BLaER1 treated with 17β-estradiol and CSF1 and Interleukin-3, amounts not matched to agents 10 nM and 100 nM (cell line): Measurements from ENCODE around the gene TCAF2.
"Not testable (repeated sequence)": the region's sequence is repeated elsewhere in the genome, so short reads cannot be mapped to it uniquely, and the experiment has no call there.

Experiments
- H3K27ac ChIP-seq, 11 experiments: shearing (Covaris generic); formaldehyde crosslinking; 2 replicates each; pipeline ENCODE4 v1.8.1; 2022
- H3K27me3 ChIP-seq, 11 experiments: shearing (Covaris generic); formaldehyde crosslinking; 2 replicates each; pipeline ENCODE4 v1.8.1; 2022
- H3K36me3 ChIP-seq, 11 experiments: shearing (Covaris generic); formaldehyde crosslinking; 2 replicates each; pipeline ENCODE4 v1.8.1; 2022
- H3K4me1 ChIP-seq, 10 experiments: shearing (Covaris generic); formaldehyde crosslinking; 2 replicates each; pipeline ENCODE4 v1.8.1; 2022
- H3K4me2 ChIP-seq, 11 experiments: shearing (Covaris generic); formaldehyde crosslinking; 2 replicates each; pipeline ENCODE4 v1.8.1; 2022
- H3K4me3 ChIP-seq, 10 experiments: shearing (Covaris generic); formaldehyde crosslinking; 2 replicates each; pipeline ENCODE4 v1.8.1; 2022
- H3K9ac ChIP-seq, 11 experiments: shearing (Covaris generic); formaldehyde crosslinking; 2 replicates each; pipeline ENCODE4 v1.8.1; 2022
- H3K9me3 ChIP-seq, 11 experiments: shearing (Covaris generic); formaldehyde crosslinking; replicated peaks in 1 of 11; 2 replicates each; pipeline ENCODE4 v1.8.1; 2022
- H4K20me1 ChIP-seq, 11 experiments: shearing (Covaris generic); formaldehyde crosslinking; 2 replicates each; pipeline ENCODE4 v1.8.1; 2022

The TCAF2 gene

DNA sequence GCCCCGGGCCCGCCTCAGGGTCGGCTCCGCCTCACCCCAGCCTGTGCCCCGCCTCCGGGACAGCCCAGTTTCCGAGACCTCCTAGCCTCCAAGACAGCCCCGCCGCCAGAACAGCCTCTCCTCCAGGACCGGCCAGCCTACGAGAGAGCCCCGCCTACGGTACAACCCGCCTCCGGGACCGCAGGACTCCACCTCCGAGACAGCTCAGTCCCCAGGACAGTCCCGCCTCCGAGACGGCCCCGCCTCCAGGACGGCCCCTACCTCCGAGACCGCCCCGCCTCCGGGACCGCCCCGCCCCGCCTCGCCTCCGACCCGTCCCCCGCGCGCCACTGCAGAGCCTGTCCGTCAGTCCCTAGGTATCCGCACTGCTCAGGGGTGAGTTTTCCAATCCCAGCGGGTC, at the start of gene TCAF2:
Gene TCAF2, plus strand, starts transcription at position 329 of the 400 bp plus-strand sequence.
- not testable (repeated sequence) for H3K36me3 ChIP-seq, H3K9ac ChIP-seq, H3K9me3 ChIP-seq, H3K27me3 ChIP-seq, H3K4me1 ChIP-seq, H4K20me1 ChIP-seq, H3K27ac ChIP-seq, H3K4me3 ChIP-seq, H3K4me2 ChIP-seq

DNA sequence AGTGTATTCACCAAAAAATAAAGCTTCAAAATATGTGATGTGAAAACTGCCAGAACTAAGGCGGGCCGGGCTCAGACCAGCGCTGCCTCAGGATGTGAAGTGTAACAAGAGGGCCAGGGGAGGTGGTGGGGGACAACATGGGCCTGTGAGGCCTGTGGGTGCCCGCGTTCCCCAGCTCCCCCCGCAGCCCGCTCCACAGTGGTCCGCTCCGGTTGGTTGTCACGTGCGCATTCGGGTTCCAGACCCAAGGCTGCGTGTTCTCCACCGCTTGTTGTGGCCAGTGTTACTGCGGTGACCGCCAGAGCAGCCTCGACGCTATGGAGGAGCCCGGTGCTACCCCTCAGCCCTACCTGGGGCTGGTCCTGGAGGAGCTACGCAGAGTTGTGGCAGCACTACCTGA, 49.3 kb upstream of the TCAF2 start, which contains the start of gene CTAGE15:
Gene CTAGE15, plus strand, starts transcription at position 301 of the 400 bp plus-strand sequence. Its CDS starts 17 bp downstream, at position 318.
- not testable (repeated sequence) for H4K20me1 ChIP-seq, H3K36me3 ChIP-seq, H3K4me3 ChIP-seq

DNA sequence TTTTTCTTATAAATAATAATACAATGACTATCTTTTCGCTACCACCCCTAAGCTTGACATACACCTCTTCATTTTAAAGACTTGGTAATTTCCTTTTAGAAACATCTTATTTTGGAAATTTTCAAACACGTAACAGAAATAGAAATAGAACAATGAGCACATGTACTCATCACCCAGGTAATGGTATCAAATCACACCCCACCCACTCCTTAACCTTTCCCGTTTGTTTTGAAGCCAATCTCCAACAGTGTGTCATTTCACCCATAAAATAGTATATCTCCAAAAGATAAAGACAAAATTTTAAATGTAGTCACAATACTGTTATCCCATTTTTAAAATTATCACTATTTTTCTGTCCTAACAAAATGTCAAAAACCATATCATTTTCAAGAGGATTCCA, 32.6 kb upstream of the TCAF2 start:
- not testable (repeated sequence) for H3K27me3 ChIP-seq, H3K36me3 ChIP-seq, H3K4me2 ChIP-seq, H3K9me3 ChIP-seq, H3K4me1 ChIP-seq, H3K9ac ChIP-seq, H3K4me3 ChIP-seq, H4K20me1 ChIP-seq, H3K27ac ChIP-seq

More for the DNA sequence above, 49.3 kb upstream of the TCAF2 start, which contains the start of gene CTAGE15:
- not testable (repeated sequence) for H3K9me3 ChIP-seq, H3K27me3 ChIP-seq, H3K9ac ChIP-seq, H3K27ac ChIP-seq, H3K4me2 ChIP-seq, H3K4me1 ChIP-seq

DNA sequence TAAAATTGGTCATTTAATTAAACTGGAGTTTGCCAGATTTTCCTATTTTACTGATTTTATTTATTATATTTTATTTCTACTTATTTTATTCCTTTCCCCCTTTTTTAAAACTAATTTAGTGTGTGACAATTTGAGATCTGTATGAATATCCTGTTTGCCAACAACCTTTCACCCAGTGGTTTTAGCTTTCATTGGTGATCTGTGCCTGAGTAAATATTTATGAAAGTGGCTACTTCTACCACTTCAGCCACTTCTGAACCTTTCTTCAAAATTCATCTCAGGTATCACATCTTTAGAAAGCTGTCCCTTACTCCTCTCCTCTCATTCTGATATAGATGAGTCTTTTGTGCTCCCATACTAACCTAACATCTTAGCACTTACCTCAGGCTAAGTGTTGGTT, 30.9 kb upstream of the TCAF2 start:
- not testable (repeated sequence) for H3K27ac ChIP-seq, H3K27me3 ChIP-seq

DNA sequence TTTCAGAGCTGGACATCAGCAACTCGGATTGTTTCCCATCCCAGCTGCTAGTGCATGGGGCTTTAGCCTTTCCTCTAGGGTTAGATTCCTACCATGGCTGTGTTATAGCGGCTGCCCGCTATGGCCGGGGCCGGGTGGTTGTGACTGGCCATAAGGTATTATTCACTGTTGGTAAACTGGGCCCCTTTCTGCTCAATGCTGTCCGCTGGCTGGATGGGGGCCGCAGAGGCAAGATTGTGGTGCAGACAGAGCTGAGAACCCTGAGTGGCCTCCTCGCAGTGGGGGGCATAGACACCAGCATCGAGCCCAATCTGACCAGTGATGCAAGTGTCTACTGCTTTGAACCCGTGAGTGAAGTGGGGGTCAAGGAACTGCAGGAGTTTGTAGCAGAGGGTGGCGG, 22.7 kb upstream of the TCAF2 start:
- H4K20me1 ChIP-seq, H3K27me3 ChIP-seq, H3K4me3 ChIP-seq, H3K4me2 ChIP-seq, H3K36me3 ChIP-seq, H3K9ac ChIP-seq, H3K4me1 ChIP-seq, H3K27ac ChIP-seq, H3K9me3 ChIP-seq: not testable (repeated sequence)

More for the DNA sequence above, 30.9 kb upstream of the TCAF2 start:
- not testable (repeated sequence) for H3K9ac ChIP-seq, H3K9me3 ChIP-seq, H3K4me2 ChIP-seq, H3K4me1 ChIP-seq, H3K36me3 ChIP-seq, H3K4me3 ChIP-seq, H4K20me1 ChIP-seq

DNA sequence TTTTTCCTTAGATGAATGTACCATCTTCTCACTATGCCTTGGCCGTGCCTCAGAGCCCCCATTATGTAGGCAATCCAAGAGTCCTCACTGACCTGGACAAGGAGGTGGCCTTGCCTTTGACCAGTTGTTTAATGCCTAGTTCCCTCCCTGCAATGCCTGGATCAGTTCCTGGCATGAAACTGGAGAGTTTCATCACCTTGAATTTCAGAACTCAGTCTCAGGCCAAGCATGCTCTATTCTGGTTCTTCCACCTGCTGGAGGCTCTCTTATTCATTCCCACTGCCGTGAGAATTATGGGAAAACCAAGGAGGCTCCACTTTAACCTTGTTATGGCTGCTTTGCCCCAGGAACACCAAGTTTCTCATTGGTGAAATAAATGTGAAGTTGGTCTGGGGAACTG, 17.2 kb upstream of the TCAF2 start:
- H3K9ac ChIP-seq, H3K27me3 ChIP-seq, H3K4me3 ChIP-seq, H3K27ac ChIP-seq, H3K4me2 ChIP-seq, H3K36me3 ChIP-seq, H3K9me3 ChIP-seq, H3K4me1 ChIP-seq, H4K20me1 ChIP-seq: not testable (repeated sequence)

DNA sequence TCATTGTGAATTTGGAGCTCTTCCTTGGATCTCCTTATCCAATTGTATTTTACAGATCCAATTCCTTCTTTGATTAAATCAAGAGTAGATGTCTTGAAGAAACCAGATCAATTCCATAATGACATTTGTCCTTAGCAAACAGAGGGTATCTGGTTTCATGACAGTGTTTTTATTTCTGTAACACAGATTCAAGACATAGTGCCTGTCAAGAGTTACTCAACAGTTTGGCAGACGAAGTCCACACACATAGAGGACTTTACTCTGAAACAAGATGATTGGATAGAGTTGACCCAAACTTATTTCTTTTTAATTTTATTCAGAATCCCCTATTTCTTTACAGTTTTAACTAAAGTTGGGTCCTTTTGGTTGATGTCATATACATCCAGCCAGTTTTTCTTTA, 14.7 kb upstream of the TCAF2 start:
- H3K9me3 ChIP-seq, H4K20me1 ChIP-seq, H3K4me2 ChIP-seq, H3K36me3 ChIP-seq, H3K9ac ChIP-seq, H3K4me3 ChIP-seq, H3K27ac ChIP-seq, H3K4me1 ChIP-seq, H3K27me3 ChIP-seq: not testable (repeated sequence)

DNA sequence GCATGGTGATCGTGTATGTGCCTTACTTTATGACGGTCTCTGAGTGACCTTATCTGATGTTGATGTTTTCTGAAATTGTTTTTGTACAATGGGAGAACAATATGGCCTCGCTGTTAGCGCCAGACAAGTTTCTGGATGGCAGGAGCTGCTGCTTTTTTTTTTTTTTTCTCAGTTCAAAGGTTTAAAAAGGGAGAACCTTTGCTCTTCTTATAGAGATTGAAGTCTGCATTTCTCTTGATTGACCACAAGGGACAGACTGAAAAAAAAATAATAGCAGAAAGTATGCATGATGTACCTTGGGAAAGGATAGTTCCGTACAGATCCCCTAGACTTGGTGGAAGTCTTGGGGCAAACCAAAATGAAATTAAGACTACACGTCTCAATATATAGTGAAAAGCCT, 5.2 kb upstream of the TCAF2 start:
- not testable (repeated sequence) for H3K4me1 ChIP-seq, H3K36me3 ChIP-seq

DNA sequence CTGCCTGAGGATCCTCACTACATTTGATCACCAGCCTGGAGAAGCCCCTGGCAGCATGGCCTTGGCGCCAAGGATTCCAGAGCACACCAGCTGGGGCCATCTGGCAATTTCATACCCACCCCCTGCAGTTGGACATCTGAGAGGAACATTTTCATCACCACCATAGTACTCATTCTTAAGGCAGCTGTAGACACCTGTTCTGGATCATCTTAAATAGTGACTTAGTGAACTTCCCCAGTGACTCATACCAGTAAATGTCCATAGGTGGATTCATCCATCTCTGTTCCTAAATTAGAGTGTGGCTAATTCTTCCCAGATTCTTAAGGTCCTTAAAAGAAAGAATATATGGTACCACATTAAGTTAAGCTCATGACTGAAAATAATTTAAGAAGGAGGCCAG, 3.6 kb upstream of the TCAF2 start:
- not testable (repeated sequence) for H3K36me3 ChIP-seq, H3K4me2 ChIP-seq, H3K4me3 ChIP-seq, H3K27ac ChIP-seq, H3K9ac ChIP-seq, H3K9me3 ChIP-seq, H3K27me3 ChIP-seq, H4K20me1 ChIP-seq, H3K4me1 ChIP-seq

More for the DNA sequence above, 5.2 kb upstream of the TCAF2 start:
- H3K27me3 ChIP-seq, H3K9ac ChIP-seq, H4K20me1 ChIP-seq, H3K9me3 ChIP-seq, H3K4me2 ChIP-seq, H3K4me3 ChIP-seq, H3K27ac ChIP-seq: not testable (repeated sequence)

DNA sequence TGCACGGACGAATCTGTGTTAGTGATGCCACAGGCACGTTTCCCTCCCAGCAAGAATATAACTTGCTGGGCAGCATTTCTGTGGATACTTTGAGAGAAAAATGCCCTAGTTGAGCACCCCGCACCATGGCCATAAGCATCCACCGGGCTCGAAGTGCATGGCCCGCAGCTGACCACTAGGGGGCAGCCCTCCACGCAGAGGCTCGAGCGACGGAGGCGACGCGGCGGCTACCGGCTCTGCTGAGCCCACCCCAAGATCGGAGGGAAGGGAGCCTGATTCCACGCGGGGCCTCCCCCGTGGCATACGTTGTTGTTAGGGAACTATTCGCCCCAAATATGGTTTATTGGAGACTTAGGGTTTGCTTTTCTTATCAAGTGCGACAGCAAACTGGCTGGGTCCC, 716 bp upstream of the TCAF2 start:
- H3K9me3 ChIP-seq, H3K4me1 ChIP-seq, H4K20me1 ChIP-seq, H3K4me3 ChIP-seq, H3K27me3 ChIP-seq, H3K4me2 ChIP-seq, H3K9ac ChIP-seq, H3K27ac ChIP-seq, H3K36me3 ChIP-seq: not testable (repeated sequence)

DNA sequence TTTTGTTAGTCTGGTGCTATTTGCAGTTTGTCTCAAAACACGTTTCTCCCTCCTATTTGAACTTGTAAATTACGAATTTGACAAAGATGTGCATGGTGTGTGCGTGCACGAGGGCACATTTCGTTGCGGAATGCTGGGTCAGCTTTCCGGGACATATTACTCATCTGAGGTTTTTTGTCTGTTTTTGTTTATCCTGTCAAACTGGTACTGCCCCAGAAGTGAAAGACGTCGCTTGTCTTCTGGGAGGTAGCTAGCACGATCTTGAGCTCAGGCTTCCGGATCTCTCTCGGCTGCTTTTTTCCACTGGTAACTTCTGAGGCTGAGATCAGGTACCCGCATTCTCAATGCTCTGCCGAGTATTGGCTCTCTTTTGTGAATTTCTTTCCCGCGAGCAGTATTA, 401 bp downstream of the TCAF2 start:
- not testable (repeated sequence) for H3K4me2 ChIP-seq, H3K27ac ChIP-seq, H3K4me3 ChIP-seq

DNA sequence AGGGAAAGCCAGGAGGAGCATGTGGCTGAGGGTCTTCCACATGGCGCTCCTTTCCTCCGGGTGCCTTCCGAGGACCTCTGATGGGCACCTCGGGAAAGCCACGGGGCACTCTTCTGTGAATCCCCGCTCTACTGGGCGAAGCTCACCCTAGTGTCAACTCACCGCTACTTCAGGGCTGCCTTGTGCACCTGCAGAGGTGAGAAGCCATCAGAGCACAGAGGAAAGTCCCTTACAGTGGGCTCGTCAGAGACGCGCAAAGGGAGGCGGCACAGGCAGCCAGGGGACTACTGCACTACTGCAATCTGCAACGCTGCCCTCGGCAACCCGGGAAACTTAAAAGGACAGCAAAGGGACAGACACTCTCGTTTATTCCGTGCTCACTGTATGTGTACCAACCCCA, 1.4 kb downstream of the TCAF2 start:
- H3K36me3 ChIP-seq, H4K20me1 ChIP-seq, H3K27ac ChIP-seq, H3K4me3 ChIP-seq, H3K9me3 ChIP-seq, H3K4me1 ChIP-seq, H3K9ac ChIP-seq, H3K27me3 ChIP-seq, H3K4me2 ChIP-seq: not testable (repeated sequence)

More for the DNA sequence above, 401 bp downstream of the TCAF2 start:
- H3K4me1 ChIP-seq, H3K9ac ChIP-seq, H3K36me3 ChIP-seq, H4K20me1 ChIP-seq, H3K27me3 ChIP-seq, H3K9me3 ChIP-seq: not testable (repeated sequence)

DNA sequence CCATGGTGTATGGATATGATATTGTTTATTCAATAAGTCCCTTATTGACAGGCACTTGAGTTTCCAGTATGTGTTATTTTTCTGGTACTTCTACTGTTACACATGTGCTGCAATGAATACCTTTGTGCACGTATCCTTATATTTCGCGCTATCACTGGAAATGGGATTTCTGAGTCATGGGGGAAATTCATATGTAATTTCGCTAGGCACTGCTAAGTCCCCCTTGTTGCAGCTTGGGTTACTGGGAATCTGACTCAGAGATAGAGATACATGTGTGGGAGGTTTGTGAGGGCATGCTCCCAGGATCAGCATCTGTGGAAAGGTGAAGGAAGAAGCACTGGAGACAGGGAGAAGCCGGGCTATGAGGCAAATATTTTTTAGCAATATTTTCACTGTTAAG, 9.9 kb downstream of the TCAF2 start:
- not testable (repeated sequence) for H3K27ac ChIP-seq, H3K4me1 ChIP-seq, H3K4me2 ChIP-seq, H3K9ac ChIP-seq, H3K36me3 ChIP-seq, H3K9me3 ChIP-seq, H3K27me3 ChIP-seq, H4K20me1 ChIP-seq, H3K4me3 ChIP-seq

DNA sequence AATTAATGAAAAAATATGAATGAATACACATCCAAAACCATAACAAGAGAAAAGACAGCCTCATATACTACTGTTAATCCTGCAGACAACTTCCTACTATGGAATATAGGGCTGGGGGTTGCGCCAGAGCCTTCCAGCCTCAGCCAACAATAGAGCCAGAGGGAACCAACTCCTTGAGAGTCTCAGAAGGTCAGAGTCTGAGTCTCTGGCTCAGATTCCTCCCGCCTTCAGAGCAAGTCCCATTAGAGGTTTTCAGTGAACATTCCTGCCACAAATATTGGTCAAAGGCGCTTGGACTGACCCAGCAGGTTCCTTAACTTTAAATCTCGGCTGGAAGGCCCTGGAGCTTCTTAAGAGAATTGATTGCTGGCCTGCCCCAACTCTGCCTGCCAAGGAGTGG, 11.7 kb downstream of the TCAF2 start:
- H3K27me3 ChIP-seq, H3K4me2 ChIP-seq, H3K4me3 ChIP-seq, H3K9ac ChIP-seq, H3K4me1 ChIP-seq, H3K9me3 ChIP-seq, H3K36me3 ChIP-seq, H4K20me1 ChIP-seq, H3K27ac ChIP-seq: not testable (repeated sequence)

DNA sequence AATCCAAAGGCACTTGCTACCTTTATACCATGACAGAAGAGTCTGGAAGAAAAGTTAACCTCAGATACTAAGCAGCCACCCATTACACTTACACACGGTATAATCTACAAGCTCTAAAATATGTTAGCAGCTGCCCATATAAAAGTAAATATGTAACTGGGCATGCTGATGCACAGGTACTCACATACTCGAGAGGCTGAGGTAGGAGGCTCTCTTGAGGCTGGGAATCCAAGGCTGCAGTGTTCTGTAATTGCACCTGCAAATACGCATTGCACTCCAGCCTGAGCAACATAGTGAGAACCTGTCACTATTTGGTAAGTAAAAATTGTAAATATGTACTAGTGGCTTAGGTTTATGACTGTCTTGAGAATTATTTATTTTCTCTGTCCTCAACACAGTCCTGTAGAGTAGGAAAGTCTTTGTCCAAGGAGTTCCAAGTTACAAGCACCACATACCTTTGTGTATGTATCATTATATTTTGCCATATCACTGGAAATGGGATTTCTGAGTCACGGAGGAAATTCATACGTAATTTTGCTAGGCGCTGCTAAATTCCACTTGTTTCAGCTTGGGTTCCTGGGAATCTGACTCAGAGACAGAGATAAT, 12.3 kb downstream of the TCAF2 start:
- not testable (repeated sequence) for H3K9me3 ChIP-seq, H3K27me3 ChIP-seq, H3K4me1 ChIP-seq, H3K4me2 ChIP-seq, H3K36me3 ChIP-seq, H3K4me3 ChIP-seq, H4K20me1 ChIP-seq, H3K27ac ChIP-seq, H3K9ac ChIP-seq
